NT2/D1 (cell line): Measurements from ENCODE around the gene SMCHD1.
"Not testable (repeated sequence)": the region's sequence is repeated elsewhere in the genome, so short reads cannot be mapped to it uniquely, and the experiment has no call there.

Source experiments
- DNase-seq: peaks from one replicate; pipeline ENCODE4 v3.0.0-alpha.2; 2011; ENCODE audit warnings: low read depth, low spot score
- H3K27me3 ChIP-seq: 2 replicates; pipeline ENCODE4 v1.6.0; 2011; ENCODE audit warnings: mild to moderate bottlenecking; ENCODE audit not compliant: insufficient read length, insufficient read depth
- H3K36me3 ChIP-seq: 2 replicates; pipeline ENCODE4 v1.6.1; 2011; ENCODE audit warnings: mild to moderate bottlenecking, low read length, mixed read lengths; ENCODE audit not compliant: insufficient read depth, insufficient read length
- H3K4me1 ChIP-seq: 2 replicates; pipeline ENCODE4 v1.5.1; 2011; ENCODE audit not compliant: insufficient read depth, insufficient read length
- H3K4me3 ChIP-seq: 2 replicates; pipeline ENCODE4 v1.5.1; 2011; ENCODE audit warnings: low read depth; ENCODE audit not compliant: insufficient read length
- H3K9ac ChIP-seq: 2 replicates; pipeline ENCODE4 v1.6.0; 2011; ENCODE audit warnings: low read depth; ENCODE audit not compliant: insufficient read length
- H3K9me3 ChIP-seq: 2 replicates; pipeline ENCODE4 v1.5.1; 2011; ENCODE audit warnings: mild to moderate bottlenecking, low read length; ENCODE audit not compliant: insufficient read depth
- SUZ12 ChIP-seq: IDR thresholded peaks from 2 replicates; pipeline ENCODE4 v1.6.1; 2011; ENCODE audit not compliant: insufficient read length, insufficient read depth; ENCODE audit errors: extremely low read depth
- YY1 ChIP-seq: IDR thresholded peaks from 2 replicates; pipeline ENCODE4 v1.6.1; 2011; ENCODE audit not compliant: insufficient read length, insufficient read depth
- ZNF274 ChIP-seq: IDR thresholded peaks from 2 replicates; pipeline ENCODE4 v1.6.1; 2011; ENCODE audit warnings: mild to moderate bottlenecking, low read depth, low read length

SMCHD1 gene

DNA sequence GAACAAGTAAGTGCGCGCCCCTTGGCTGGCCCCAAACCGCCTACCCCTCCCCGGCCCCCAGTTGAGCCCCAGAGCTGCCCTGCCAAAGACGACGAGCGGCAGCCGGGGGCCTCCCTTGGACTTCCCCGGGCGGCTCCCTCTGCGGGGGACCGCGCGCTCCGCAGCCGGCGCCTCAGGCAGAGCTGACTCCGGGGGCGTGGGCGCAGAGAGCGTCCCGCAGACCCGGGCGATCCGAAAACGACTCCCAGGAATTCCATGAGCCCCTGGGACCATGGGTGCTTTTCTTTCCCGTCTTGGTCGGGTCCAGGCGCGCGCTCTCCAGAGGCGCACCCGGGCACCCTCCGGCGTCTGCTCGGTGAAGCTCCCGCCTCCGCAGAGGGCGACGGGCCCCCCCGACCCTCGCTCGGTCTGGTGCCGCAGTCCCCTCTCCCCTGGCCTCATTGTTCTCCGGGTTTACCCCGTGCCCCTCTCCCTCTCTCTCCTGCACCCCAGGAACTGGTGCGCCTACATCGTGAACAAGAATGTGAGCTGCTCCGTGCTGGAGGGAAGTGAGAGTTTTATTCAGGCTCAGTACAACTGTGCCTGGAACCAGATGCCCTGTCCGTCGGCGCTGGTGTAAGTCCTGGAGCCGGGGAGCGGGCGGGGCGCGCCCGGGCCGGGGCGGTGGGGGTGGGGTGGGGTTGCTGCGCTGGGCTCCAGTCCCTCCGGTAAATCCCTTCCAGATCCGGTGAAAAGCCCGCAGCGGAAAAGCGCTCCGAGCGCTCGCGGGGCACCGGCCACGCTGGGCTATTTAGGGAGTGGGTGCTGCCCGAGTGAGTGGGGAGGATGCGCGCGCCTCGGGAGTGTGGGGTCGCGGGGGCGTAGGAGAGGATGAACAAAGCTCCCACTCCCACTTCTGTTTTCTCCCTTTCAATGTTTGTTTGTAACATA lies 192.1 kb downstream of the SMCHD1 start:
- Histone ChIP-seq H3K36me3 (peaks cover 34% of the 10 kb centered on the region), H3K27me3 (no peaks in the 10 kb centered on the region), H3K9ac (peak overlapping the region; percentile 85), H3K9me3 (no peaks in the 10 kb centered on the region), H3K4me3 (peak overlapping the region; percentile 71), H3K4me1 (peaks cover 2% of the 10 kb centered on the region)
- no peak for DNase-seq
- TF ChIP-seq YY1 (no peak), ZNF274 (no peak)

DNA sequence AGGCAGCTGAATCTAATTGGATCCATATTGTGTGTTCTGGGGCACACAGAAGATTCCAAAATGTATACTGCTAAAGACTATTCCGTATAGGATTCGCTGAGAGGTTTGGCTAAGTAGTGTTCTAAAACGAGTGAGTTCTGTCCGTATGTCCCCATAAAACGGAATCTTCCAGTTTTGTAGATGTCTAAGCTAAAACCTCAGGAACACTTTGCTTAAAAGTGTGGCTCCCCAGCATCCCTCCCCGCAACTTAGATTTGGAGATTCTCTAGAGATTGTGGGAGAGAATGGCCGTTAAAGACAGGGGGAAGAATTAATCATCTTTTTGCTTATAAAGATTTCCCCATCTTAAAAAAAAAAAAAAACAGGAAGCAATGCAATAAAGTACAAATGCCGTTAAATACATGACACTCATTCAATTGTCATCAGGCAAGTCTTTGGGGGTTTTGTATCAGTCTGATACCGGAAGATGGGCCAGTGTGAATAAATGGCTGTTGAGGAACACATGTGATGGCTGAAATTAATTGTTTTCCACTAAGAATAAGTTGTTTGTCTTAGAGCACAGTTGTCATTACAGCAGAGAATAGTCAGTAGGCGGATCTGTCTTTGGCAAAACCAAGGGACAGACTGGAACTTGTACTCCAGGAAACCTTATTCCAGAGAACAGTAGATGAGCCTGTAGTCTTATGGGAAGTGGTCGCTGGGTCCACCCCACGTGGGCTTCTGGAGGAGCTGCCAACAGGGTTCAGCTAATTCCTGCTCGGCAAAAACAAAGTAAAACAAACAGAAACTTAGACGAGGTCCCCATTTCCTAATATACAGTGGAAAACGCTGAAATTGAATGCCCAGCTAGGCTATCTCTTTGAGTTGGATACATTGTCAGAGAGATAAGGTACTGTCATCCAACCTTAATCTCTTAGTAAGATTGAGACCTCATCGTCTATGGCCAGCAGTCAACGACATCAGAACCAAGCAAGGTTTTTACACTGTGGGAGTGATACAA lies 193.0 kb downstream of the SMCHD1 start:
- H3K27me3 ChIP-seq = no peaks in the 10 kb centered on the region
- no peak for DNase-seq
- peaks cover 43% of the 10 kb centered on the region for H3K36me3 ChIP-seq
- H3K4me3 ChIP-seq = peak overlapping the region; percentile 71
- TF ChIP-seq SUZ12 = no peak
- TF ChIP-seq YY1 = no peak
- no peak for TF ChIP-seq ZNF274
- H3K9me3 ChIP-seq = no peaks in the 10 kb centered on the region
- H3K9ac ChIP-seq = peak overlapping the region; percentile 54
- peaks cover 2% of the 10 kb centered on the region for H3K4me1 ChIP-seq

DNA sequence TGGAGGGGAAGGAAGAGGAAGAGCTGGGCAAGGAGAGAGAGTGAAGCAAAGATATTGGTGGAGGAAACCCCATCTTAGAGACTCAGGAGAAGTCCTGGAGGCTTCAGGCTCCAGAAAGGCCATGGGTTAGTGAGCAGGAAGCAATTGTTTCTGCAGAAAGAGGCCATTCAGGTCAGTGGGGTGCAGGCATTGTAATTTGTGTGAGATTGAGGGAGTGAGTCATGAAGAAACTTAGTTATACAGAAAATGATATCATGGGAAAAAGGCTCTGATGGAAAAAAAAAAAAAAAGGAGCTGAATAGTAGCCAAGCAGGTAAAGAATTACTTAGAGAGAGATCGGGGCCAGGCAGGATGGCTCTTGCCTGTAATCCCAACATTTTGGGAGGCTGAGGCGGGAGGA lies 195.3 kb downstream of the SMCHD1 start:
- peaks cover 60% of the 10 kb centered on the region for H3K36me3 ChIP-seq
- peaks cover 2% of the 10 kb centered on the region for H3K4me1 ChIP-seq
- no peaks in the 10 kb centered on the region for H3K9me3 ChIP-seq
- H3K27me3 ChIP-seq = no peaks in the 10 kb centered on the region
- no peak for DNase-seq
- H3K4me3 ChIP-seq = no peak overlapping the region
- no peak for TF ChIP-seq SUZ12
- no peak for TF ChIP-seq YY1
- TF ChIP-seq ZNF274 = no peak
- no peak overlapping the region for H3K9ac ChIP-seq

DNA sequence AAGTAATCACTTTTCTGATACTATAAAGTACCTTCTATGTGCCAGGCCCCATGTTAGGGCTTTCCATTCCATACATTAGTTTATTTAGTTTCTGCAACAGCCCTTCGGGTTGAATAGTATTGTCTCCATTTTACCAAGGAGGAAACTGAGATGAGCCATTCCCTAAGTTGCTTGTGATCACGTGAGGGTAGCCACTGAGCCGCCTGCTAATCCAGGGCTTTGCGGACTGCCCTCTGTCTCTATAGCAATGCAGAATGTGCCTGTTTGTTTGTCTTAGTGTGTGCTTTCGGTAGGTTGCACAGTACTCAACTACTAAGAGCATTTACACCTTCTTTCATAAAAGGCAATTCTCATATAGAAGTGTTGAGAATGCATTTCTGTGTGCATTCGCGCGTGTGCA lies 196.2 kb downstream of the SMCHD1 start:
- Histone ChIP-seq H3K27me3 (no peaks in the 10 kb centered on the region), H3K4me3 (no peak overlapping the region)

DNA sequence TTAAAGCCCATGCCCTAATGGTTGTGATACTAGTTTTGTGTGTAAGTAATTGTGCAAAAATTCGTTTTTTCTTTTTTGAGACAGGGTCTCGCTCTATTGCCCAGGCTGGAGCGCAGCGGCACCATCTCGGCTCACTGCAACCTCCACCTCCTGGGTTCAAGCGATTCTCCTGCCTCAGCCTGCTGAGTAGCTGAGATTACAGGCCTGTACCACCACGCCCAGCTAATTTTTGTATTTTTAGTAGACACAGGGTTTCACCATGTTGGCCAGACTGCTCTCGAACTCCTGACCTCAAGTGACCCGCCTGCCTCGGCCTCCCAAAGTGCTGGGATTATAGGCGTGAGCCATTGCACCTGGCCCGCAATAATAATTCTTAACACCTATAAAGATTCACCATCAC lies 196.9 kb downstream of the SMCHD1 start:
- H3K9me3 ChIP-seq, H3K27me3 ChIP-seq, H3K4me3 ChIP-seq, H3K4me1 ChIP-seq, H3K9ac ChIP-seq, DNase-seq: not testable (repeated sequence)
- H3K36me3 ChIP-seq = peaks cover 62% of the 10 kb centered on the region

More for the DNA sequence above, 196.2 kb downstream of the SMCHD1 start:
- DNase-seq = no peak
- H3K36me3 ChIP-seq = peaks cover 62% of the 10 kb centered on the region
- H3K9me3 ChIP-seq = no peaks in the 10 kb centered on the region
- no peak overlapping the region for H3K9ac ChIP-seq
- no peak for TF ChIP-seq YY1
- no peak for TF ChIP-seq SUZ12
- no peak for TF ChIP-seq ZNF274
- H3K4me1 ChIP-seq = peaks cover 2% of the 10 kb centered on the region

DNA sequence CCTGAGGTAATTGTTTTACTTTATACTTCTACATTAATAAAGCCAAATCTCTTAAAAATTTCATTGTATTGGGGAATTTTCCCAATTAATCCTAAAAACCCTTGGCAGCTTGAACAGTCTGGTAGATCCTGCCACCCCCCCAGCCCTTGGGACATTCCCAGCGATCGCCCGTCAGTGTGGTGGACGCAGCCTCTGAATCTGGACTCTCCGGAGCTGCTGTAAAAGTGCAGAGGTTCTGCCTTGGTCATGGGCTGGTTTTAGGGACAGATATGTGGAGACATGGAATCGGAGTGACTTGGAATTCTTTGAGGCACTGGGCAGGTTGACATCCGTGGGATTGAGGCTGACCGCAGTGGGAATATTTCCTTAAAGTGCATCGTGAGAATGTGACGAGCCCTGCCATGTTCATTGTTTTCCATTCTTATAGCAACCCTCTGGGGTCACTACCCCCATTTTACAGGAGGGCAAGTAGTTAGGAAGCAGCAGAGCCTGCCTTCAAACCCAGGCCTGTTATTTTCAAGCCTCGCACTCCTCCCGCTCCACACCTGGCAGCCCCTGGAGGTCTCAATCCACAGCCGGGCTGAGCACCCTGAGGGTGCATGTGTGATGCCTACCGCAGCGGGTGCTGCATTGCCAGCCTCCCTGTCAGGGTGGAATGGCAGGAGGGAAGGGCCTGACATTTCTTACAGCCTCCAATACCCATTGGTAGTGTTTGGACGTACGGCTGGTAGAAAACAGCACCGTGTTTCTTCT lies 197.8 kb downstream of the SMCHD1 start:
- H3K4me1 ChIP-seq = peaks cover 2% of the 10 kb centered on the region
- TF ChIP-seq SUZ12 (no peak), ZNF274 (no peak), YY1 (no peak)
- no peaks in the 10 kb centered on the region for H3K27me3 ChIP-seq
- H3K9ac ChIP-seq = no peak overlapping the region
- peaks cover 66% of the 10 kb centered on the region for H3K36me3 ChIP-seq
- no peaks in the 10 kb centered on the region for H3K9me3 ChIP-seq
- no peak overlapping the region for H3K4me3 ChIP-seq
- no peak for DNase-seq
